PC-9 (cell line): Measurements from ENCODE around the gene ESPNL. TPM values are rescaled to one million over a fixed set of nuclear protein-coding genes. Genes with fewer than 3 reads are reported as not detected.

Experiments
- BruUV-seq: library from RNA; stranded (reverse); fragments of 400-500 nt; replicated peaks from 2 replicates; lab custom pipeline; 2021; lab: Mats Ljungman, UMichigan
- CTCF ChIA-PET: fragments of 300-600 bp; sonication (Branson Sonifier 250); formaldehyde crosslinking; loops from one replicate; lab custom pipeline; 2022; ENCODE audit warnings: antibody characterized with exemption; lab: Charles Lee
- POLR2A ChIA-PET: fragments of 300-600 bp; sonication (Branson Sonifier 250); formaldehyde crosslinking; loops from one replicate; lab custom pipeline; 2022; ENCODE audit warnings: antibody characterized with exemption; ENCODE audit not compliant: unreplicated experiment; lab: Charles Lee
- DNase-seq, 2 experiments: peaks; one replicate each; pipeline versions ENCODE4 v3.0.0 to v3.0.0-alpha.2; 2015 to 2022; ENCODE audit warnings: mixed read lengths in 1 of 2
- H2AFZ ChIP-seq: fragments of 200-600 bp; sonication (generic); 2 replicates; pipeline ENCODE4 v1.8.1; 2017; ENCODE audit warnings: antibody characterized with exemption
- H3F3A ChIP-seq: fragments of 200-600 bp; sonication (generic); 2 replicates; pipeline ENCODE4 v1.8.1; 2017; ENCODE audit warnings: antibody characterized with exemption, mild to moderate bottlenecking, low read depth; ENCODE audit not compliant: insufficient read depth
- H3K27ac ChIP-seq: fragments of 200-600 bp; sonication (generic); 2 replicates; pipeline ENCODE4 v1.6.1; 2016; ENCODE audit warnings: mixed run types
- H3K27me3 ChIP-seq: fragments of 200-600 bp; sonication (generic); 2 replicates; pipeline ENCODE4 v1.6.1; 2016; ENCODE audit warnings: low read depth, mixed run types; ENCODE audit not compliant: insufficient read depth
- H3K36me3 ChIP-seq: fragments of 200-600 bp; sonication (generic); 2 replicates; pipeline ENCODE4 v1.6.1; 2016; ENCODE audit warnings: low read depth, mixed run types
- H3K4me1 ChIP-seq: fragments of 200-600 bp; sonication (generic); replicated peaks from 2 replicates; pipeline ENCODE4 v1.6.1; 2016; ENCODE audit warnings: mixed run types; ENCODE audit not compliant: insufficient read depth
- H3K4me2 ChIP-seq: fragments of 200-600 bp; sonication (generic); 2 replicates; pipeline ENCODE4 v1.6.1; 2017; ENCODE audit warnings: mixed run types
- H3K4me3 ChIP-seq: fragments of 200-600 bp; sonication (generic); 2 replicates; pipeline ENCODE4 v1.6.1; 2016; ENCODE audit warnings: mixed run types
- H3K79me2 ChIP-seq: fragments of 200-600 bp; sonication (generic); 2 replicates; pipeline ENCODE4 v1.6.1; 2017; ENCODE audit warnings: low read depth, mixed run types
- H3K9me2 ChIP-seq: fragments of 200-600 bp; sonication (generic); 2 replicates; pipeline ENCODE4 v1.8.1; 2017; ENCODE audit warnings: mild to moderate bottlenecking; ENCODE audit not compliant: insufficient read depth
- H3K9me3 ChIP-seq: fragments of 200-600 bp; sonication (generic); 2 replicates; pipeline ENCODE4 v1.8.1; 2016; ENCODE audit warnings: low read depth; ENCODE audit not compliant: insufficient read depth
- H4K20me1 ChIP-seq: fragments of 200-600 bp; sonication (generic); 2 replicates; pipeline ENCODE4 v1.8.1; 2017; ENCODE audit not compliant: insufficient read depth
- CTCF ChIP-seq: fragments of 200-600 bp; sonication (generic); conservative IDR thresholded peaks from 2 replicates; pipeline ENCODE4 v1.6.1; 2017; ENCODE audit warnings: mixed run types, antibody characterized with exemption, mild to moderate bottlenecking, moderate library complexity
- EZH2 ChIP-seq: fragments of 200-600 bp; sonication (generic); IDR thresholded peaks from 2 replicates; pipeline ENCODE4 v1.8.0; 2017; ENCODE audit warnings: antibody characterized with exemption, low read depth
- intact Hi-C: fragments of 100-400 bp; cut with micrococcal nuclease; formaldehyde crosslinking; loops from one replicate; pipeline ENCODE4 v1.10.0; 2022; ENCODE audit not compliant: unreplicated experiment
- total RNA-seq: library from RNA; stranded (reverse); gene quantifications from 2 replicates; pipeline ENCODE4 v1.2.3, GENCODE V29; 2021

ESPNL gene
- total RNA-seq, 1 experiment from 2014 or later: 1.1 TPM

GRCh38 chr2:238154570-238154969 is 54.4 kb downstream of the ESPNL start:
- Histone ChIP-seq H3K36me3 (no peaks in the 10 kb centered on the region), H3K4me1 (peaks cover 4% of the 10 kb centered on the region; the same call in 1 of the 2 replicates), H3K79me2 (no peaks in the 10 kb centered on the region), H3K27ac (no peak overlapping the region), H2AFZ (no peak overlapping the region), H3K27me3 (no peaks in the 10 kb centered on the region), H3K9me3 (no peaks in the 10 kb centered on the region), H3K9me2 (no peaks in the 10 kb centered on the region), H3K4me2 (no peak overlapping the region), H3K4me3 (no peak overlapping the region), H4K20me1 (no peaks in the 10 kb centered on the region), H3F3A (no peaks in the 10 kb centered on the region; the same call in 1 of the 2 replicates)
- TF ChIP-seq EZH2: no peak
- no peak for TF ChIP-seq CTCF
- no peak for DNase-seq
- intact Hi-C loops: no loop called here
- no TSS peak for BruUV-seq
- ChIA-PET POLR2A (no interaction called here), CTCF (no interaction called here)

GRCh38 chr2:238155051-238155760 is 55.1 kb downstream of the ESPNL start:
- DNase-seq: no peak
- intact Hi-C loops: no loop called here

More at GRCh38 chr2:238155051-238155760, 55.1 kb downstream of the ESPNL start:
- Histone ChIP-seq H3K9me2 (no peaks in the 10 kb centered on the region), H3K27me3 (no peaks in the 10 kb centered on the region), H3K27ac (no peak overlapping the region), H3F3A (no peaks in the 10 kb centered on the region; the same call in 1 of the 2 replicates), H3K4me1 (peaks cover 5% of the 10 kb centered on the region; the same call in 1 of the 2 replicates), H3K9me3 (no peaks in the 10 kb centered on the region), H3K4me2 (no peak overlapping the region), H4K20me1 (no peaks in the 10 kb centered on the region), H3K4me3 (no peak overlapping the region), H3K79me2 (no peaks in the 10 kb centered on the region), H2AFZ (no peak overlapping the region), H3K36me3 (no peaks in the 10 kb centered on the region)
- no TSS peak for BruUV-seq
- ChIA-PET CTCF (no interaction called here), POLR2A (no interaction called here)
- TF ChIP-seq EZH2: no peak
- no peak for TF ChIP-seq CTCF
